GM19023 (cell line): ENCODE measurements around the gene CYBRD1.
"Not testable (repeated sequence)": the region's sequence is repeated elsewhere in the genome, so short reads cannot be mapped to it uniquely, and the experiment has no call there.

Experiments used
- ATAC-seq: cut with Tn5 transposase; IDR thresholded peaks from one replicate; pipeline ENCODE4 v1.9.1; 2021; ENCODE audit warnings: mild to moderate bottlenecking, moderate library complexity; ENCODE audit not compliant: unreplicated experiment

CYBRD1 gene

DNA sequence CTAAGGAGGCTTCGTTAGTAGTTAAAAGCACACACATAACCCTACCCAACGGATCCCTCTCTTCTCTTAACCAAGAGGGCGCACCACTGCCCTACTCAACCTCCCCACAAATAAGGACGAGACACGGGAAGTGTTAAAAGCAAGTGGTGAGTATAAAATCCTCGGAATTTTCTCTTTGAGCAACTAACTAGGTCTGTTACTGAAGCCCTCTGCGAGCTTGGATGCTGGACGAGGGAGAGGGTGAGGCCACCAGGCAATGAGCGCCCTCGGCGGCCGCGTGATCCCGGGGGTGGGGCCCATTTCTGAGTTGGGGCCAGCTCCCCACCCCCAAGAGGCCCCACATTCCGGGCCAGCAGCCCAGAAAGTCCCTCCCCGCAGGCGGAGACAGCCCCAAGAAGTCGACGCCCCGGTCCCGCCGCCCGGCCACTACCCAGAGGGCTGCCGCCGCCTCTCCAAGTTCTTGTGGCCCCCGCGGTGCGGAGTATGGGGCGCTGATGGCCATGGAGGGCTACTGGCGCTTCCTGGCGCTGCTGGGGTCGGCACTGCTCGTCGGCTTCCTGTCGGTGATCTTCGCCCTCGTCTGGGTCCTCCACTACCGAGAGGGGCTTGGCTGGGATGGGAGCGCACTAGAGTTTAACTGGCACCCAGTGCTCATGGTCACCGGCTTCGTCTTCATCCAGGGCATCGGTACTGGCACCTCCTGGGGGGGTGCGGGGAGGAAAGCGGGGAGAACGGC lies at the start of gene CYBRD1:
CYBRD1 (plus strand) TSS at position 423 of the 736 bp plus-strand sequence; CDS start at position 495, 72 bp downstream.
- ATAC-seq: peak; percentile 52

DNA sequence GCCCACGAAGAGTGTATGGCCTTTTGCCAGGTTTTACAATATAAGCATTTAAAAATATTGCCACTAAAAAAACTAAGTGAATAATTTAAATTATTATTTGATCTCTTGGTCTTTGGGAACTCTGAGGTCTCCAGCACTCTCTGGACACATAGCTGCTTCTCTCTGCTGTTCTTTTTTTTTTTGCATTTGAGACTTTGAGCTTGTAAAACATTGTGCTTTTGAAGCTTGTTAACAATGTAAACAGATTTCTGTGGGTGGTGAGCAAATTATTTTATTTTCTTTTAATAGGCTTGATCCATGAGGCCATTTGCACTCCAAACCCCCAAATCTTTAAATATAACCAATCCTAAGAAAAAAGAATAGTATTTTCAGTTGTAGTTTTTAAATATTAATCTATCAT lies 46.3 kb upstream of the CYBRD1 start:
- ATAC-seq: no peak

DNA sequence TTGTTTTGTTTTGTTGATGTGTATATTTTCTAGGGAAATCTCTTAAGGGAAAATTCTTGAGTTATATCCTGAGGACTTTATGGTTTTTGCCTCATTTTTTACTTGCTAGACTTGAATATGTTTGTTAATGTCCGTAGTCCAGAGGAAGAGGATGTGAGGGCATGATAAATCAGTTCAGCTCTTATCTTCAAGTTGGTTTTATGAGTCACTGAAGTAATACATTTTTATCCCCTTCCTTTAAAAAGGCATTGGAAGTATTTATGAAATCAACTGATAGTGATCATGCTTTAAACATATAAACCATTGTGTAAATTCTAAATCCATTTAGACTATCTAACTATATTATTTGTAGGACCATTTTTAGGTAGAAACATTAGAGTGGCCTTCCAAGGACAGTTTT lies 43.9 kb upstream of the CYBRD1 start:
- no peak for ATAC-seq

DNA sequence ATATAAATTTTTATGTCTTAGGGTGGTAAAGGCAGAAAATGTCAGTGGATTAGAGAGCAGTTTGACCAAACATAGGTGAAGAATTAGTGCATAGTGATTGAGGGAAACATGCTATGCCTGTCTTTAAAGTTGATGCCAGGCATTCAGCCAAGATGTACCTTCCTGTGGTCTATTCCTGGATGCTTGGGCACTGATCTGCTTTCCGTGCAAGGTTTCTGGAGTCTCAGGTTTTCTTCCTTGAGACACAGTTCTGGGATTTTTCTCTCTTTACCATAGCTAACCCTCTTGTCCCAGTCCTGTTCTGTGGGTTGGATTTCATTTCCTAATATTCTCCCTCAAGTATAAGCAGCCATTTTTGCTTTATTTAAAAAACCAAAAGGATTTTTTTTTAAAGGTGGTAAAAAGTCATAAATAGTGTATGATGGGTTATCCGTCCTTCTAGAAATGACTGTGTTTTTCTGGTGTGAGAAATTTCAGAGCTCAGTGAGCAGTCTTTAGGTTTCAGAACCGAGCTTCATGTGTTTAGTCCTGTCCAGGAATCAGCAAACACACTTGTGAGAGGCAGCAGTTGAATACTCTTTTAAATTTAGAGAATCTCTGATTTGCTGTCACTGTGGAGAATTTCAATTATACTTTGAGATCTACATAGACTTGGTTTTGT lies 43.0 kb upstream of the CYBRD1 start:
- ATAC-seq: no peak

DNA sequence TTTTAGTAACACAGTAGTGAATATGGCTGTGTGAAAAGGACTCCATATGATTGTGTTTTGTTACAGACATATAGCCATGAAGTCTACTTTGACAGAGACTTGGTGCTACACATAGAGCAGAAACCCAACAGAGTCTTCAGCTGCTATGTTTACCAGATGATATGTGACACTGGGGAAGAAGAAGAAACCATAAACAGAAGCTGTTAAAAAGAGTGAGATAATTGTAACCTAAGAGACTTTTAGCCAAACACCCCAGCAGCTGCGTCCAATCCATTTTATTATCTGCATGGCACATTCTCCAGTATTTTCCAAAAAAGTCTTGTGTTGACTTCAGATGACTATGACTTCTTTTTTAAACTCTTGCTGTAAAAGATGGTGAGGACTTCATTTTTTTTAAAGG lies 41.4 kb upstream of the CYBRD1 start:
- ATAC-seq: no peak

GRCh38 chr2:171482308-171482707 lies 40.0 kb upstream of the CYBRD1 start:
- ATAC-seq: no peak

DNA sequence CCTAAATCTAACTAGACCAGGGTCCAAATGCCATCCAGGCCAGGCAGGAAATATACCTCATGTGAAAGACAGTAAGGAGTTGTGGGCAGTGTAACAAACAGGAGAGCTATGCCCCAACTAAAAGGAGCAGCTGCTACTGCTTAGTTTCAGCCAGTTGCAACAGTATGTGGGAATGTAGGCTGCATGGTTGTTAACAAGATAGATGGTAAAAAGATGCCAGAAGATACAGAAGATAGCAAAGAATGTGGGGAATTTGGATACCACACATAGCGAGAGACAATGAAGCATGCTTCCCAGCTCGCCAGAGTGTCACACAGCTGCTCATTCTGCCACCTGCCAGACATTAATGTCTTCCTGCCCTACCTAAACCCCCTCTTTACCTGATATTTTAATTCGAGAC lies 39.4 kb upstream of the CYBRD1 start:
- ATAC-seq: no peak

GRCh38 chr2:171483793-171484192 lies 38.5 kb upstream of the CYBRD1 start:
- no peak for ATAC-seq

GRCh38 chr2:171485116-171485515 lies 37.2 kb upstream of the CYBRD1 start:
- ATAC-seq: no peak

GRCh38 chr2:171487201-171487600 lies 35.1 kb upstream of the CYBRD1 start:
- no peak for ATAC-seq

GRCh38 chr2:171487803-171488259 lies 34.4 kb upstream of the CYBRD1 start:
- ATAC-seq: no peak

GRCh38 chr2:171490577-171490976 lies 31.7 kb upstream of the CYBRD1 start:
- no peak for ATAC-seq

- no peak for ATAC-seq
Observed at GRCh38 chr2:171491292-171491691, 31.0 kb upstream of the CYBRD1 start.

GRCh38 chr2:171492664-171493063 lies 29.6 kb upstream of the CYBRD1 start:
- no peak for ATAC-seq

DNA sequence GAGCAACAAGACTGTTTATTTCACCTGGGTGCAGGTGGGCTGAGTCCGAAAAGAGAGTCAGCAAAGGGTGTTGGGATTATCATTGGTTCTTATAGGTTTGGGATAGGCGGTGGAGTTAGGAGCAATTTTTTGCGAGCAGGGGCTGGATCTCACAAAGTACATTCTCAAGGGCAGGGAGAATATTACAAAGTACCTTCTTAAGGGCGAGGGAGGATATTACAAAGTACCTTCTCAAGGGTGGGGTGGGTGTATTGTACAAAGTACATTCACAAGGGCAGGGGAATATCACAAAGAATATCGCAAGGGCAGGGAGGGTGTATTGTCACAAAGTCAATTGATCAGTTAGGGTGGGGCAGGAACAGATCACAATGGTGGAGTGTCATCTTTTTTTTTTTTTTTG lies 24.6 kb upstream of the CYBRD1 start:
- ATAC-seq: not testable (repeated sequence)

DNA sequence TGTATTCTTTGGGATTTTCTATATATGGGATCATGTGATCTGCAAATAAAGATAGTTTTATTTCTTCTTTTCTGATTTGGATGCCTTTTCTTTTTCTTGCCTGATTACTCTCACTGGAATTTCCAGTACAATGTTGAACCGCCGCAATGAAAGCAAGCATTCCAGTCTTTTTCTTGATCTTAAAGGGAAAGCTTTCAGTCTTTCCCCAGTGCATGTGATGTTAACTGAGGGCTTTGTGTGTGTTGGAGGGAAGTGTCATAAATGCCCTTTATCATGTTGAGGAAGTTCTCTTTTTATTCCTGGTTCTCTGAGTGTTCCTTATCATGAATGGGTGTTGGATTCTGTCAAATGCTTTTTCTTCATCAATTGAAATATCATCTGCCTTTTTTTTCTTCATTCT lies 16.9 kb upstream of the CYBRD1 start:
- ATAC-seq: no peak

DNA sequence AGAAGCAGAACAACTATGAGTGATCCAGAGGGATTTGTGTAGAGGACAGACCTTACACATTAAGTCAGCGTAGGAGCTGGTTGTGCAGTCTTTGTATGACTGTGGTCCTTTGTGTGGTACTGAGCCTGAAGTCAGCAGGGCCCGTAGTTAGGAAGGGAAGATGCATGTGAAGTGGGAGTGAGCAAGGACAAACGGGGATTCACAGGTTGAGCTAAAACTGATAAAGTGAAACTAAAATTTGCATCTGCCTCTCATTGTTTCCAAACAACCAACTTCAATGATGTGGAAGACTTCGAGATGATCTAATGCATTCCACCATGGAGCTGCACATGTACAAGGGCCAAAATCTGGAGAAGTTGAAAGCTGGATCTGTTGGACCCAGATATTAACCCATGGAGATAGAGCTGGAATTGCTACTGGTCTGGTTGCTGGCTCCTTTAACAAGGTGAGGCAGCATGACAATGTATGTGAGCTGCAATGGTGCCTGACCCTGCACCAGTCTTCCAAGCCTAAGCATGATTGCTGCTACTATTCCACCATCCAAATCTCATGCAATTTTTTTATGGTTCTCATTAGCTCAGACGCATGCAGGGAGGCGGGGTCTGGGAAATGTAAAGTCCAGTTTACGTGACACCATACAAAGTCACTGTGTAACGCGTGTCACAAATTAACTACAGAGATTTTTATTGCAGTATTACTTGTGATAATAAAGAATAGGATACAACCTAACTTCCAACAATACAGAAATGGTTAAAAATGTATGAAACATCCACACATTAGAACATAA lies 12.1 kb upstream of the CYBRD1 start:
- ATAC-seq: peak; percentile 78

DNA sequence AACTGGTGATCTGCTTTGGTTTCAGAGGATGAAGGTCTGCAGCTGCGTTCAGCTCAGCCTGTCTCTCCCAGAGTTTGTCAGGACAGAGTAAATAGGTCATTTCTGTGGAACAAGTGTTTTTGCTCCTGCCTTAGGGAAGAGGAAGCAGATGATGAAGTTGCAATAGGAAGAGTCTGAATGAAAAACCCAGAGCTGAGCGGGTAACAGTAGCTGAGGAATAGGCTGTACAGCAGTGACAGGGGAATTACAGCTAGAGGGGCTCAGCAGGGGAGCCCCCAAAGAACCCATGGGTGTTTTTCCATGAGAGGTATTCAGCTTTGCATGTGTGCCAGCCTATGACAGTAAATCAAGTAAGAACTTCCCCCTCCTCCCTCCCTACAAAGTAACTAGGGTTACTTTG lies 10.3 kb upstream of the CYBRD1 start:
- ATAC-seq: no peak

DNA sequence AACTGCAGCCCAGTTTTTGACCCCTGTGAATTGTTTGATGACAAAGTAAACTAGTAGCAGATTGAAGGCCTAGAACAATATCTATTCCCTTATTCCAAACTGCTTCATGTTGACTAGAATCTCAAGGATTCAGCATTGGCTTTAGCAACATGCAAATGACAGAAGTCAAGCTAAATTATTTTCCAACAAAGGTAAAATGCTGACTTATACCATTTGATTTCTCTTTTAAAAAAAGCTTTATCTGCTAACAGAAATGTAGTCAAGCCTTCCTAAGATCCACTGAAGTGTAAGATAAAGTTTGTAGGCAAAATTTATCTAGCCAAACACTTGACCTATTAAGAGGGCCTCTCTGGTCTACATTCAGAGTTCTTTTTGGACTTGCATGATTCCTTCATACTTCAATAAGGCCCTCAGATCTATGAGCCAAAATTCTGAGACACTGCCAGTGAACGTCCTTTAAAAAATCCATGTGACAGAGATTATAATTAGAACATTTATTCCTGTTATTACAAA lies 9.5 kb upstream of the CYBRD1 start:
- ATAC-seq: no peak

GRCh38 chr2:171513719-171514160 lies 8.5 kb upstream of the CYBRD1 start:
- peak; percentile 61 for ATAC-seq

DNA sequence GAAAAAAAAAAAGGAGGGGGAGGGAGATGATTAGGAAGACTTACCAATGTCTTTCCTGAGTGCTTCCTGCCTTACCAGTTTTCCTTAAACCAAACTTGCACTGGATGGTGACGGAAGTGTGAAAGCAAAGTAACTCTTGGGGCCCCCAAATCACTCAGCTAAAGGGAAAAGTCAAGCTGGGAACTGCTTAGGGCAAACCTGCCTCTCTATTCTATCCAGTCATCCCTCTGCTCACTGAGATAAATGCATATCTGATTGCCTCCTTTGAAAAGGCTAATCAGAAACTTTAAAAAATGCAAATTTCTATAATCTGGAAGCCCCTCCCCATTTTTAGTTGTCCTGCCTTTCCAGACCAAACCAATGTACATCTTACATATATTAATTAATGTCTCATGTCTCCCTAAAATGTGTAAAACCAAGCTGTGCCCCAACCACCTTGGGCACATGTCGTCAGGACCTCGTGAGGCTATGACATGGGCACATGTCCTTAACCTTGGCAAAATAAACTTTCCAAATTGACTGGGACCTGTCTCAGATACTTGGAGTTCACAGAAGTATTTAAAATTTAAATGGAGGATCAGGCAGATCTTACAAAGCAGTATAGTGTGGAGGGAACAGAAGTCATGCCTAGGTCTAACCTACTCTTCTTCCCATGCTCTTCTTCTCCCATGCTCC lies 7.2 kb upstream of the CYBRD1 start:
- ATAC-seq: no peak
